H1 (cell line): ENCODE results near the gene DNMT1.

Experiments used
- EGR1 ChIP-seq: IDR thresholded peaks from 2 replicates; pipeline ENCODE4 v1.6.1; 2011; ENCODE audit warnings: low read depth, low read length, borderline replicate concordance
- EP300 ChIP-seq, 2 experiments: IDR thresholded peaks; 1 replicate in 1 of 2; 2 replicates in 1 of 2; pipeline ENCODE4 v1.6.1; 2011 to 2012; ENCODE audit warnings: low read depth in 2 of 2, low read length in 2 of 2, mild to moderate bottlenecking in 2 of 2, borderline replicate concordance in 1 of 2, inconsistent platforms in 1 of 2, moderate library complexity in 1 of 2
- GABPA ChIP-seq: IDR thresholded peaks from 2 replicates; pipeline ENCODE4 v1.6.1; 2011; ENCODE audit warnings: mild to moderate bottlenecking, low read length, moderate library complexity, borderline replicate concordance; ENCODE audit not compliant: insufficient read depth
- MAX ChIP-seq: IDR thresholded peaks from 2 replicates; pipeline ENCODE4 v1.6.1; 2012; ENCODE audit warnings: inconsistent platforms
- SIRT6 ChIP-seq: IDR thresholded peaks from one replicate; pipeline ENCODE4 v1.7.1; 2012; ENCODE audit warnings: low read length, inconsistent platforms
- YY1 ChIP-seq: IDR thresholded peaks from 2 replicates; pipeline ENCODE4 v1.6.1; 2011; ENCODE audit warnings: low read depth, mild to moderate bottlenecking, low read length

GRCh38 chr19:10092648-10093294, 102.0 kb downstream of the DNMT1 start:
- TF ChIP-seq MAX (no peak), YY1 (no peak), SIRT6 (no peak), EGR1 (no peak), GABPA (no peak), EP300 (IDR thresholded peaks at IDR 0.05; ENCODE audit: borderline replicate concordance in 1 of 2, low read depth in 2 of 2, low read length in 2 of 2) (no peak)
